Fibroblast of lung (primary cell): ENCODE results near the gene UBL3. TPM values are rescaled to one million over a fixed set of nuclear protein-coding genes. Genes with fewer than 3 reads are reported as not detected.

Experiments
- DNase-seq, 2 donors: peaks; one replicate each; pipeline versions ENCODE4 v3.0.0 to v3.0.0-alpha.2; 2010; ENCODE audit warnings: low read depth in 2 of 2
- H2AFZ ChIP-seq: 2 replicates; pipeline ENCODE4 v1.5.1; 2012; ENCODE audit warnings: low read length, control low read depth, inconsistent platforms
- H3K27ac ChIP-seq: 2 replicates; pipeline ENCODE4 v1.5.1; 2011; ENCODE audit warnings: low read length, control low read depth; ENCODE audit not compliant: insufficient read depth
- H3K27me3 ChIP-seq: 2 replicates; pipeline ENCODE4 v1.5.1; 2011; ENCODE audit warnings: mild to moderate bottlenecking, low read length; ENCODE audit not compliant: control insufficient read depth, insufficient read depth
- H3K36me3 ChIP-seq: 2 replicates; pipeline ENCODE4 v1.5.1; 2011; ENCODE audit warnings: low read length; ENCODE audit not compliant: control insufficient read depth, insufficient read depth
- H3K4me1 ChIP-seq: 2 replicates; pipeline ENCODE4 v1.5.1; 2011; ENCODE audit warnings: low read length; ENCODE audit not compliant: control insufficient read depth, insufficient read depth; ENCODE audit errors: extremely low read depth
- H3K4me2 ChIP-seq: 2 replicates; pipeline ENCODE4 v1.5.1; 2011; ENCODE audit warnings: low read length, control low read depth; ENCODE audit not compliant: insufficient read depth; ENCODE audit errors: extremely low read depth
- H3K4me3 ChIP-seq, 4 experiments: fragments of 200-600 bp in 1 of 4; sonication (generic) in 1 of 4; replicated peaks in 1 of 4; 2 replicates each; pipeline ENCODE4 v1.5.1; 2011 to 2016; ENCODE audit warnings: low read length in 4 of 4, low read depth in 3 of 4, mild to moderate bottlenecking in 3 of 4, control low read depth in 2 of 4, inconsistent platforms in 1 of 4, mixed read lengths in 1 of 4; ENCODE audit not compliant: insufficient read depth in 1 of 4; ENCODE audit errors: control extremely low read depth in 1 of 4
- H3K79me2 ChIP-seq: 2 replicates; pipeline ENCODE4 v1.5.1; 2012; ENCODE audit warnings: mild to moderate bottlenecking, low read length, inconsistent platforms; ENCODE audit not compliant: control insufficient read depth, insufficient read depth
- H3K9ac ChIP-seq: 2 replicates; pipeline ENCODE4 v1.5.1; 2011; ENCODE audit warnings: mild to moderate bottlenecking, low read length, control low read depth; ENCODE audit not compliant: insufficient read depth
- H3K9me3 ChIP-seq: 2 replicates; pipeline ENCODE4 v1.5.1; 2012; ENCODE audit warnings: low read depth, low read length; ENCODE audit not compliant: control insufficient read depth, insufficient read depth
- H4K20me1 ChIP-seq: 2 replicates; pipeline ENCODE4 v1.5.1; 2011; ENCODE audit warnings: low read length; ENCODE audit not compliant: control insufficient read depth, insufficient read depth; ENCODE audit errors: extremely low read depth
- EZH2 ChIP-seq: IDR thresholded peaks from 2 replicates; pipeline ENCODE4 v1.5.1; 2012; ENCODE audit warnings: low read length, control low read depth, mild to moderate bottlenecking; ENCODE audit errors: missing control alignments
- polyA plus RNA-seq, 2 donors: library from polyadenylated mRNA; depleted of rRNA in 1 of 2; stranded (reverse) in 1 of 2; unstranded in 1 of 2; fragments of >200 nt; gene quantifications; 2 replicates each; pipeline ENCODE4 v1.2.1, GENCODE V29; 2011 to 2012; ENCODE audit warnings: missing spikeins in 1 of 2
- total RNA-seq: library from RNA; depleted of rRNA; stranded (reverse); fragments of >200 nt; gene quantifications from 2 replicates; pipeline ENCODE4 v1.2.1, GENCODE V29; 2014
- TF ChIP-seq, protein P1 (sequence below), 2 donors: IDR thresholded peaks in 1 of 2; conservative IDR thresholded peaks in 1 of 2; 1 replicate in 1 of 2; 2 replicates in 1 of 2; pipeline ENCODE4 v1.5.1; 2011 to 2012; ENCODE audit warnings: low read length in 2 of 2, control low read depth in 1 of 2, inconsistent platforms in 1 of 2, low read depth in 1 of 2, mild to moderate bottlenecking in 1 of 2

UBL3 gene
- total and polyA plus RNA-seq, 2 donors (not counting 1 experiment from before 2014, with no cell fraction given), result 10.7 to 18.3 TPM

DNA sequence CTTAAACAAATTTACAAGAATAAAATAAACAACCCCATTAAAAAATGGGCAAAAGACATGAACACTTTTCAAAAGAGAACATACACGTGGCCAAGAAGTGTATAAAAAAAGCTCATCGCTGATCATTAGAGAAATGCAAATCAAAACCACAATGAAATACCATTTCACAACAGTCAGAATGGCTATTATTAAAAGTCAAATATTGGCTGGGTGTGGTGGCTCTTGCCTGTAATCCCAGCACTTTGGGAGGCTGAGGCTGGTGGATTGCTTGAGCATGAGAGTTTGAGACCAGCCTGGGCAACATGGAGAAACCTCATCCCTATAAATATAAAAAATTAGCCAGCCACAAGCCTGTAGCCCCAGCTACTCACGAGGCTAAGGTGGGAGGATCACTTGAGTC is 89.9 kb downstream of the UBL3 start:
- H2AFZ ChIP-seq, result no peak overlapping the region
- no peak for TF ChIP-seq EZH2
- H3K36me3 ChIP-seq, result no peaks in the 10 kb centered on the region
- H3K9ac ChIP-seq, result no peak overlapping the region
- H3K9me3 ChIP-seq, result no peaks in the 10 kb centered on the region
- no peaks in the 10 kb centered on the region for H3K27me3 ChIP-seq
- H3K4me1 ChIP-seq, result no peaks in the 10 kb centered on the region
- DNase-seq, result peak in 1 of 2 donors; percentile 20
- no peaks in the 10 kb centered on the region for H3K79me2 ChIP-seq
- no peaks in the 10 kb centered on the region for H4K20me1 ChIP-seq
- no peak overlapping the region for H3K4me3 ChIP-seq
- H3K27ac ChIP-seq, result no peak overlapping the region
- no peak overlapping the region for H3K4me2 ChIP-seq

DNA sequence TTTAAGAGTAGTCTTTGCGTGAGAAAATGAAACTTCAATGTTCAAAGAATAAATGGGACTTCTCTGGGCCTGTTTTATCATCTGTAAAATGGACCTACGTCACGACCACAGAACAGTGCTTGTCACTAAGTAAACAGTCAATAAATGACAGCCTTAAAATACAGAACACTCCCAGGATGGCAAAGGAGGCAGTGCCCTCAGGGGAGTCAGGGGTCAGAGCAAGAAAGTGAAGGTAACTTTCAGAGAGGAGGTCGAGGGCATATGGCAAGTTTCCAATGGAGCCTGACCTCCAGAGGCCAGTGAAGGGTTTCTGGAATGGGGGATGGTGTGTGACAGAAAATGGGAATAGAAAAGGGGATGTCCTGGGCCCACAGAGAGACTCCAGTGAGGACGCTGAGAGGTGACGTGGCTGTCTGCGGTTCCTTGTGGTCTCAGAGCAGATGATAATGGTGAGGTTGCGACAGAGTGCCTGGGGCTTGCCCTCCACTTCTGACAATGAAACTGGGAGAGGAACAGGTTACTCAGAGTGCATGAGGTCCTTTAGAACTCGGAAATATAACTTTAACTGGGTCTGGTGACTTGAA is 91.8 kb downstream of the UBL3 start:
- Histone ChIP-seq H3K79me2 (no peaks in the 10 kb centered on the region), H3K4me1 (no peaks in the 10 kb centered on the region), H3K27ac (no peak overlapping the region), H3K9me3 (no peaks in the 10 kb centered on the region), H2AFZ (no peak overlapping the region), H3K4me3 (no peak overlapping the region), H3K27me3 (no peaks in the 10 kb centered on the region), H3K9ac (no peak overlapping the region), H4K20me1 (no peaks in the 10 kb centered on the region), H3K36me3 (no peaks in the 10 kb centered on the region), H3K4me2 (no peak overlapping the region)
- TF ChIP-seq, protein P1, sequence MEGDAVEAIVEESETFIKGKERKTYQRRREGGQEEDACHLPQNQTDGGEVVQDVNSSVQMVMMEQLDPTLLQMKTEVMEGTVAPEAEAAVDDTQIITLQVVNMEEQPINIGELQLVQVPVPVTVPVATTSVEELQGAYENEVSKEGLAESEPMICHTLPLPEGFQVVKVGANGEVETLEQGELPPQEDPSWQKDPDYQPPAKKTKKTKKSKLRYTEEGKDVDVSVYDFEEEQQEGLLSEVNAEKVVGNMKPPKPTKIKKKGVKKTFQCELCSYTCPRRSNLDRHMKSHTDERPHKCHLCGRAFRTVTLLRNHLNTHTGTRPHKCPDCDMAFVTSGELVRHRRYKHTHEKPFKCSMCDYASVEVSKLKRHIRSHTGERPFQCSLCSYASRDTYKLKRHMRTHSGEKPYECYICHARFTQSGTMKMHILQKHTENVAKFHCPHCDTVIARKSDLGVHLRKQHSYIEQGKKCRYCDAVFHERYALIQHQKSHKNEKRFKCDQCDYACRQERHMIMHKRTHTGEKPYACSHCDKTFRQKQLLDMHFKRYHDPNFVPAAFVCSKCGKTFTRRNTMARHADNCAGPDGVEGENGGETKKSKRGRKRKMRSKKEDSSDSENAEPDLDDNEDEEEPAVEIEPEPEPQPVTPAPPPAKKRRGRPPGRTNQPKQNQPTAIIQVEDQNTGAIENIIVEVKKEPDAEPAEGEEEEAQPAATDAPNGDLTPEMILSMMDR (conservative IDR thresholded peaks at IDR 0.05 in 1 of 2, IDR thresholded peaks at IDR 0.05 in 1 of 2; ENCODE audit: low read depth in 1 of 2, low read length in 2 of 2), result no peak
- no peak for DNase-seq

DNA sequence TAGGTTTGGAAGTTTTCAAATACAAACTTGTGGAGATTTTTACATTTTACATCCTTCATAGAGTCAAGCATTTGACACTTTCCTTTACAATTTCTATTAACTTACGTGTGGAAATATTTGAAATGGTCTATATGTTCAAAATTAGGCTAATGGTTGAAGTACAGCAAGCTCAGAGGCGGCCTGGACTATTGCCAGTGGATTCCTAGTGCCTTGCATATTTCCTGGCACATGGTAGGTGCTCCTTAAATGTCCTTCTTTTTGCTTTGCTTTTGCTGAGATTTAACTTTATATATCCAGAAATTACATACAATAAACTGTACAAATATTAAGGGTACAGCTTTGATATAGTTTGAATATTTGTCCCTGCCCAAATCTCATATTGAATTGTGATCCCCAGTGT is 93.9 kb downstream of the UBL3 start:
- Histone ChIP-seq H3K4me2 (no peak overlapping the region), H2AFZ (no peak overlapping the region), H3K27ac (no peak overlapping the region), H3K36me3 (no peaks in the 10 kb centered on the region), H3K79me2 (no peaks in the 10 kb centered on the region), H3K4me3 (no peak overlapping the region), H3K9ac (no peak overlapping the region), H3K9me3 (no peaks in the 10 kb centered on the region), H3K4me1 (no peaks in the 10 kb centered on the region), H3K27me3 (no peaks in the 10 kb centered on the region), H4K20me1 (no peaks in the 10 kb centered on the region)
- peak; percentile 28 to 36 for DNase-seq
- TF ChIP-seq EZH2, result no peak
- TF ChIP-seq, protein P1 (conservative IDR thresholded peaks at IDR 0.05 in 1 of 2, IDR thresholded peaks at IDR 0.05 in 1 of 2; ENCODE audit: low read depth in 1 of 2, low read length in 2 of 2), result no peak
